ENCODE measurements around the gene HOXA2. TPM values are rescaled to one million over a fixed set of nuclear protein-coding genes. Genes with fewer than 3 reads are reported as not detected.

The HOXA2 gene
- total RNA-seq, 2 donors from 2014 or later = 1.4 TPM; not detected in 1

GRCh38 chr7:27099453-27100370 is 2.8 kb downstream of the HOXA2 start:
- H3K4me3 ChIP-seq = peak overlapping the region in 1 of 2 donors; percentile 22
- intact Hi-C loops (cut with DNase I) = loop anchor here (10.0 kb wide), 1 partner anchor 235 kb away; the partner anchor contains the start of gene SKAP2
- no peaks in the 10 kb centered on the region for H3K27me3 ChIP-seq (replicated peaks; ENCODE audit: insufficient read depth)
- DNase-seq (ENCODE audit: low spot score) = no peak
- WGBS = 78% methylated on average over 8 of the region's 8 CpGs
- H3K4me1 ChIP-seq (replicated peaks) = peaks cover 5% of the 10 kb centered on the region
- TF ChIP-seq POLR2AphosphoS5 (IDR thresholded peaks at IDR 0.05) (no peak), POLR2A (IDR thresholded peaks at IDR 0.05) (no peak), CTCF (IDR thresholded peaks at IDR 0.05) (no peak)
- peak overlapping the region; percentile 70 to 75 for H3K27ac ChIP-seq
- H3K9me3 ChIP-seq = no peaks in the 10 kb centered on the region
- H3K36me3 ChIP-seq = no peaks in the 10 kb centered on the region

DNA sequence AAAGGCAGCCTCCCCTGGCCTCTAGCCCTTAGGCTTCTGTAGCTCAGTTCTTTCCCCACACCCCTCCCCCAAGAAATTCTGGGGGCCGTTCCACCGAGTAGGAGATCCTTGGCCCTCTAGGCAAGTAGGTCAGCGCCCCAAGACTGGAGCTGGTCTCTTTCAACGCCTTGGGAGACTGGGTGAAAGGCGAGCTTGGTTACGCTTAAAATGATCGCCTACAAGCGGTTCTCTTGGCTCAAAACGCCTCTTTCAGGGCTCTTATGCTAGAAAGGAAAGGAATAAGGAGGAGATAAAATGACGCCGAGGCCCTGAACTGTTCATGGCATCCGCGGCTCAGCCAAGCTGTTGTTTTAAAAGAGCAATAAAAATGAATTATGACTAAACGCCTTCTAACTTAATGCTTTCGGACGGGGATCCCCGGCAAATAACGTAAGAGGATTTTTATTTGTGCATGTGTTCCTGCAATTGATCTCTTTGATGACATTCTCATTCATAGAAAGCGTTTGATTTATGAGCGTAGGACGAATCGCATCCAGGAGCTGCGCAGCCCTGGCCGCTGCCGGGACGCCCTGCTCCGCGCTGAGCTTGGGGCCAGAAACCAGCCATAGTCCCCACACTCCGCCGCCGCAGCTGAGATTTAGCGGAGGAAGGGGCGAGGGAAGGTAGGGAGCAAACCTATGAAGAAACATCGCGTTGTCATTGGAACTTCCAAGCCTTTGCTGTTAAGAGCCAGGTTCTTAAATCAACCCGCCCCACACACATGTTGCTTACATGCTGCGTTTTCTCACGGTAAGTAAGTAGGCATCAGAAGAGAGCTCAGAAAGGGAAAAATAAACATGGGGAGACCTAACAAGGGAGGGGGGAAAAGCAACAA is 3.7 kb downstream of the HOXA2 start:
- H3K36me3 ChIP-seq = no peaks in the 10 kb centered on the region
- DNase-seq (ENCODE audit: low spot score) = no peak
- TF ChIP-seq POLR2AphosphoS5 (IDR thresholded peaks at IDR 0.05) (peak; percentile 77), CTCF (IDR thresholded peaks at IDR 0.05) (no peak), POLR2A (IDR thresholded peaks at IDR 0.05) (peak; percentile 14)
- H3K9me3 ChIP-seq = no peaks in the 10 kb centered on the region
- intact Hi-C loops (cut with DNase I) = loop anchor here (10.0 kb wide), 1 partner anchor 234 kb away; the partner anchor contains the start of gene SKAP2
- no peaks in the 10 kb centered on the region for H3K27me3 ChIP-seq (replicated peaks; ENCODE audit: insufficient read depth)
- H3K4me3 ChIP-seq = peak overlapping the region; percentile 22 to 23
- peak overlapping the region; percentile 70 to 75 for H3K27ac ChIP-seq
- 8% methylated on average over 38 of the region's 38 CpGs for WGBS
- H3K4me1 ChIP-seq (replicated peaks) = peaks cover 5% of the 10 kb centered on the region

- no peaks in the 10 kb centered on the region for H3K27me3 ChIP-seq (replicated peaks; ENCODE audit: insufficient read depth)
- TF ChIP-seq POLR2AphosphoS5 (IDR thresholded peaks at IDR 0.05) = no peak
- TF ChIP-seq CTCF (IDR thresholded peaks at IDR 0.05) = no peak
- TF ChIP-seq POLR2A (IDR thresholded peaks at IDR 0.05) = no peak
- no peak for DNase-seq (ENCODE audit: low spot score)
- peaks cover 5% of the 10 kb centered on the region for H3K4me1 ChIP-seq (replicated peaks)
- intact Hi-C loops (cut with DNase I) = loop anchor here (2.0 to 10.0 kb wide), 2 partner anchors 15 to 233 kb away; partner anchors contain the start of gene SKAP2
- no peaks in the 10 kb centered on the region for H3K36me3 ChIP-seq
- WGBS = 25% methylated on average over 35 of the region's 35 CpGs
- H3K4me3 ChIP-seq = peak overlapping the region; percentile 22 to 23
- H3K9me3 ChIP-seq = no peaks in the 10 kb centered on the region
- H3K27ac ChIP-seq = peak overlapping the region; percentile 70 to 75
These were observed 4.6 kb downstream of the HOXA2 start for GRCh38 chr7:27097686-27098577.

DNA sequence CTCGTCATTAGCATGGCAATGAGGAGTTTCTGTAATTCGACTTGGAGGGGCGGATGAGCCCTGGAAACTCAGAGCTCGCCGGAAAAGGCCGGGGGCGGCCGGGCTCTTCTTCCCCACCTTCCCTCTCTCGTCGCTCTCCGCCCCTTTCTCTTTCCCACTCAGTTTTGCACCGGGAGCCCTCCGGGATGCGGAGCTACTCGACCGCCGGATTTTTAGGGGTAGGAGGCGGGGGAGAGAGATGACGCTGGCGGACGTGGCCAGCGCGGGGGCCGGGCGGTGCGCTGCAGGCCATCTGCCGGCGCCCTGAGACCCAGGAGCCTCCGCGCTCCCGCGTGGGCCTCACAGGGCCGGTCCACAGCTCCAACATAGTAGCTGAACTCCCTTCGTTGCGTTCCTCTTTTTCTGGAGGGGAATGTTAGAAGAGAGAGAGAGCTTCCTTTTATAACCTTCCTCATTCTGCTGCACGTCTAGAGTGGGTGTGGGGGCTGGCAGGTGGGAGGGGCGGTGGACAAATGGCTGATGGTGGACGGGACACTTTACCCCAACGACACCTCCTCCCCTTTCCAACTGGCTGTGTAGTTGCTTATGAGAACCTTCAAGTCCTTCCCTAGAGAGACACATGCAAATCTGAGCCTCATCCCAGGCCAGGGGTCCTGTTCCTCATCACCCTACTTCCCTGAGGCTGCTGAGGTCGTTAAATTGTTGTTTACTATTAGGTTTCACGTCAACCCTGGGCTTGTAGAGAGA is 5.5 kb downstream of the HOXA2 start:
- no peaks in the 10 kb centered on the region for H3K9me3 ChIP-seq
- WGBS = under 1% methylated on average over 41 of the region's 41 CpGs
- TF ChIP-seq POLR2AphosphoS5 (IDR thresholded peaks at IDR 0.05) (no peak), POLR2A (IDR thresholded peaks at IDR 0.05) (no peak), CTCF (IDR thresholded peaks at IDR 0.05) (no peak)
- DNase-seq (ENCODE audit: low spot score) = no peak
- no peaks in the 10 kb centered on the region for H3K27me3 ChIP-seq (replicated peaks; ENCODE audit: insufficient read depth)
- peak overlapping the region; percentile 76 to 78 for H3K27ac ChIP-seq
- intact Hi-C loops (cut with DNase I) = loop anchor here (2.0 to 10.0 kb wide), 2 partner anchors 16 to 232 kb away; partner anchors contain the start of gene SKAP2
- H3K4me3 ChIP-seq = peak overlapping the region; percentile 62
- H3K36me3 ChIP-seq = no peaks in the 10 kb centered on the region
- peaks cover 5% of the 10 kb centered on the region for H3K4me1 ChIP-seq (replicated peaks)

All from prostate gland (tissue), 2 donors.